ENCODE results near the gene ATP10A.

The ATP10A gene

GRCh38 chr15:25740383-25741255 lies 122.5 kb downstream of the ATP10A start:
- ATAC-seq (replicated peaks; ENCODE audit: extremely low read depth, poor library complexity, severe bottlenecking) (no peak), DNase-seq (ENCODE audit: low spot score in 2 of 2) (no peak)
- Mint-ChIP-seq H3K36me3 (ENCODE audit: insufficient read depth) (no peaks in the 10 kb centered on the region), H3K4me3 (no peak overlapping the region), H3K27ac (ENCODE audit: low read depth) (no peak overlapping the region), H3K4me1 (peaks cover 12% of the 10 kb centered on the region), H3K9me3 (no peaks in the 10 kb centered on the region), H3K27me3 (no peaks in the 10 kb centered on the region)

- DNase-seq (ENCODE audit: low spot score in 2 of 2) (no peak), ATAC-seq (replicated peaks; ENCODE audit: extremely low read depth, poor library complexity, severe bottlenecking) (peak; percentile 14)
- Mint-ChIP-seq H3K4me3 (no peak overlapping the region), H3K27ac (ENCODE audit: low read depth) (no peak overlapping the region), H3K4me1 (peaks cover 12% of the 10 kb centered on the region), H3K27me3 (no peaks in the 10 kb centered on the region), H3K9me3 (no peaks in the 10 kb centered on the region), H3K36me3 (ENCODE audit: insufficient read depth) (no peaks in the 10 kb centered on the region)
Measured at GRCh38 chr15:25739687-25740121, 123.4 kb downstream of the ATP10A start.

- no peak overlapping the region for H3K27ac Mint-ChIP-seq (ENCODE audit: low read depth)
- ATAC-seq (replicated peaks; ENCODE audit: extremely low read depth, poor library complexity, severe bottlenecking) = no peak
- no peaks in the 10 kb centered on the region for H3K27me3 Mint-ChIP-seq
- H3K9me3 Mint-ChIP-seq = no peaks in the 10 kb centered on the region
- no peaks in the 10 kb centered on the region for H3K36me3 Mint-ChIP-seq (ENCODE audit: insufficient read depth)
- peaks cover 12% of the 10 kb centered on the region for H3K4me1 Mint-ChIP-seq
- H3K4me3 Mint-ChIP-seq = no peak overlapping the region
- DNase-seq (ENCODE audit: low spot score in 2 of 2) = no peak
Measured at GRCh38 chr15:25738171-25738965, 124.8 kb downstream of the ATP10A start.

- ATAC-seq (replicated peaks; ENCODE audit: extremely low read depth, poor library complexity, severe bottlenecking) (no peak), DNase-seq (ENCODE audit: low spot score in 2 of 2) (no peak)
- peaks cover 12% of the 10 kb centered on the region for H3K4me1 Mint-ChIP-seq
- no peaks in the 10 kb centered on the region for H3K27me3 Mint-ChIP-seq
- H3K9me3 Mint-ChIP-seq = no peaks in the 10 kb centered on the region
- no peak overlapping the region for H3K27ac Mint-ChIP-seq (ENCODE audit: low read depth)
- H3K4me3 Mint-ChIP-seq = no peak overlapping the region
- no peaks in the 10 kb centered on the region for H3K36me3 Mint-ChIP-seq (ENCODE audit: insufficient read depth)
Measured at GRCh38 chr15:25737218-25737643, 125.9 kb downstream of the ATP10A start.

GRCh38 chr15:25736461-25736860 lies 126.7 kb downstream of the ATP10A start:
- ATAC-seq (replicated peaks; ENCODE audit: extremely low read depth, poor library complexity, severe bottlenecking) (no peak), DNase-seq (ENCODE audit: low spot score in 2 of 2) (no peak)
- no peak overlapping the region for H3K4me3 Mint-ChIP-seq
- H3K9me3 Mint-ChIP-seq = no peaks in the 10 kb centered on the region
- no peaks in the 10 kb centered on the region for H3K27me3 Mint-ChIP-seq
- H3K27ac Mint-ChIP-seq (ENCODE audit: low read depth) = no peak overlapping the region
- H3K36me3 Mint-ChIP-seq (ENCODE audit: insufficient read depth) = no peaks in the 10 kb centered on the region
- peaks cover 12% of the 10 kb centered on the region for H3K4me1 Mint-ChIP-seq

GRCh38 chr15:25735550-25736384 lies 127.4 kb downstream of the ATP10A start:
- Mint-ChIP-seq H3K27ac (ENCODE audit: low read depth) (no peak overlapping the region), H3K36me3 (ENCODE audit: insufficient read depth) (no peaks in the 10 kb centered on the region), H3K9me3 (no peaks in the 10 kb centered on the region), H3K4me3 (no peak overlapping the region), H3K27me3 (no peaks in the 10 kb centered on the region), H3K4me1 (peaks cover 10% of the 10 kb centered on the region)
- no peak for DNase-seq (ENCODE audit: low spot score in 2 of 2)
- no peak for ATAC-seq (replicated peaks; ENCODE audit: extremely low read depth, poor library complexity, severe bottlenecking)

GRCh38 chr15:25734680-25735355 lies 128.3 kb downstream of the ATP10A start:
- H3K4me1 Mint-ChIP-seq = peaks cover 3% of the 10 kb centered on the region
- DNase-seq (ENCODE audit: low spot score in 2 of 2) = no peak
- H3K27ac Mint-ChIP-seq (ENCODE audit: low read depth) = no peak overlapping the region
- no peak overlapping the region for H3K4me3 Mint-ChIP-seq
- H3K36me3 Mint-ChIP-seq (ENCODE audit: insufficient read depth) = no peaks in the 10 kb centered on the region
- H3K27me3 Mint-ChIP-seq = no peaks in the 10 kb centered on the region
- no peaks in the 10 kb centered on the region for H3K9me3 Mint-ChIP-seq
- no peak for ATAC-seq (replicated peaks; ENCODE audit: extremely low read depth, poor library complexity, severe bottlenecking)

GRCh38 chr15:25733856-25734679 lies 129.1 kb downstream of the ATP10A start:
- no peak overlapping the region for H3K27ac Mint-ChIP-seq (ENCODE audit: low read depth)
- no peaks in the 10 kb centered on the region for H3K9me3 Mint-ChIP-seq
- no peaks in the 10 kb centered on the region for H3K27me3 Mint-ChIP-seq
- no peak for DNase-seq (ENCODE audit: low spot score in 2 of 2)
- no peaks in the 10 kb centered on the region for H3K4me1 Mint-ChIP-seq
- H3K4me3 Mint-ChIP-seq = no peak overlapping the region
- ATAC-seq (replicated peaks; ENCODE audit: extremely low read depth, poor library complexity, severe bottlenecking) = no peak
- H3K36me3 Mint-ChIP-seq (ENCODE audit: insufficient read depth) = no peaks in the 10 kb centered on the region

GRCh38 chr15:25733036-25733855 lies 129.9 kb downstream of the ATP10A start:
- H3K27ac Mint-ChIP-seq (ENCODE audit: low read depth) = no peak overlapping the region

GRCh38 chr15:25732191-25732590 lies 130.9 kb downstream of the ATP10A start:
- no peaks in the 10 kb centered on the region for H3K27me3 Mint-ChIP-seq
- no peak overlapping the region for H3K4me3 Mint-ChIP-seq
- no peak for ATAC-seq (replicated peaks; ENCODE audit: extremely low read depth, poor library complexity, severe bottlenecking)
- no peak for DNase-seq (ENCODE audit: low spot score in 2 of 2)
- no peaks in the 10 kb centered on the region for H3K4me1 Mint-ChIP-seq
- H3K36me3 Mint-ChIP-seq (ENCODE audit: insufficient read depth) = peaks cover 3% of the 10 kb centered on the region
- H3K9me3 Mint-ChIP-seq = no peaks in the 10 kb centered on the region
- no peak overlapping the region for H3K27ac Mint-ChIP-seq (ENCODE audit: low read depth)

More at GRCh38 chr15:25733036-25733855, 129.9 kb downstream of the ATP10A start:
- H3K36me3 Mint-ChIP-seq (ENCODE audit: insufficient read depth) = no peaks in the 10 kb centered on the region
- H3K4me1 Mint-ChIP-seq = no peaks in the 10 kb centered on the region
- no peak overlapping the region for H3K4me3 Mint-ChIP-seq
- no peak for ATAC-seq (replicated peaks; ENCODE audit: extremely low read depth, poor library complexity, severe bottlenecking)
- H3K9me3 Mint-ChIP-seq = no peaks in the 10 kb centered on the region
- no peak for DNase-seq (ENCODE audit: low spot score in 2 of 2)
- no peaks in the 10 kb centered on the region for H3K27me3 Mint-ChIP-seq

- peak overlapping the region; percentile 7 for H3K27ac Mint-ChIP-seq (ENCODE audit: low read depth)
- H3K27me3 Mint-ChIP-seq = no peaks in the 10 kb centered on the region
- H3K4me1 Mint-ChIP-seq = no peaks in the 10 kb centered on the region
- ATAC-seq (replicated peaks; ENCODE audit: extremely low read depth, poor library complexity, severe bottlenecking) (no peak), DNase-seq (ENCODE audit: low spot score in 2 of 2) (no peak)
- H3K4me3 Mint-ChIP-seq = no peak overlapping the region
- H3K36me3 Mint-ChIP-seq (ENCODE audit: insufficient read depth) = peaks cover 3% of the 10 kb centered on the region
- no peaks in the 10 kb centered on the region for H3K9me3 Mint-ChIP-seq
Measured at GRCh38 chr15:25731411-25731810, 131.7 kb downstream of the ATP10A start.

Measured in central memory CD8-positive, alpha-beta T cell (primary cell).